Caco-2 (cell line): Measurements from ENCODE around the gene KATNB1. TPM values are rescaled to one million over a fixed set of nuclear protein-coding genes. Genes with fewer than 3 reads are reported as not detected.

Experiments
- BruUV-seq: library from RNA; stranded (reverse); fragments of 400-500 nt; replicated peaks from 2 replicates; lab custom pipeline; 2021; lab: Mats Ljungman, UMichigan
- CTCF ChIA-PET: fragments of 300-600 bp; sonication (Branson Sonifier 250); formaldehyde crosslinking; loops from one replicate; lab custom pipeline; 2022; ENCODE audit warnings: antibody characterized with exemption; lab: Charles Lee
- POLR2A ChIA-PET: fragments of 300-600 bp; sonication (Branson Sonifier 250); formaldehyde crosslinking; loops from one replicate; lab custom pipeline; 2022; ENCODE audit warnings: antibody characterized with exemption; lab: Charles Lee
- DNase-seq, 2 experiments: peaks; one replicate each; pipeline versions ENCODE4 v3.0.0 to v3.0.0-alpha.2; 2020 to 2022
- H3K27me3 ChIP-seq: replicated peaks from 2 replicates; pipeline ENCODE4 v1.6.0; 2011; ENCODE audit warnings: low read length; ENCODE audit not compliant: control insufficient read depth, insufficient read depth
- H3K36me3 ChIP-seq: 2 replicates; pipeline ENCODE4 v1.5.1; 2011; ENCODE audit warnings: low read length; ENCODE audit not compliant: control insufficient read depth, insufficient read depth
- H3K4me1 ChIP-seq: fragments of 250-450 bp; sonication (Bioruptor Pico); 2 replicates; pipeline ENCODE4 v1.5.1; 2020; ENCODE audit warnings: mild to moderate bottlenecking
- H3K4me3 ChIP-seq: 2 replicates; pipeline ENCODE4 v1.5.1; 2011; ENCODE audit warnings: low read depth, mild to moderate bottlenecking, control low read depth, low read length
- H3K9me3 ChIP-seq: fragments of 250-450 bp; sonication (Bioruptor Pico); 2 replicates; pipeline ENCODE4 v1.5.1; 2020; ENCODE audit warnings: mild to moderate bottlenecking, moderate library complexity
- H3K27ac Mint-ChIP-seq: one replicate; pipeline ENCODE4 v1.8.0; 2022; ENCODE audit warnings: mixed read lengths; ENCODE audit not compliant: unreplicated experiment
- H3K27me3 Mint-ChIP-seq: one replicate; pipeline ENCODE4 v1.8.0; 2022; ENCODE audit warnings: mixed read lengths; ENCODE audit not compliant: insufficient read depth, unreplicated experiment
- H3K36me3 Mint-ChIP-seq: one replicate; pipeline ENCODE4 v1.8.0; 2022; ENCODE audit warnings: mild to moderate bottlenecking, mixed read lengths; ENCODE audit not compliant: insufficient read depth, unreplicated experiment
- H3K4me1 Mint-ChIP-seq: one replicate; pipeline ENCODE4 v1.8.0; 2022; ENCODE audit warnings: low read depth, mixed read lengths; ENCODE audit not compliant: unreplicated experiment
- H3K4me3 Mint-ChIP-seq: one replicate; pipeline ENCODE4 v1.8.0; 2022; ENCODE audit warnings: mild to moderate bottlenecking, moderate library complexity, mixed read lengths; ENCODE audit not compliant: unreplicated experiment
- H3K9me3 Mint-ChIP-seq: one replicate; pipeline ENCODE4 v1.8.0; 2022; ENCODE audit warnings: mixed read lengths; ENCODE audit not compliant: unreplicated experiment
- CTCF ChIP-seq, 2 experiments: fragments of 200-600 bp in 1 of 2; IDR thresholded peaks; 1 replicate in 1 of 2; 2 replicates in 1 of 2; pipeline versions ENCODE4 v1.5.1 to v1.8.0; 2011 to 2022; ENCODE audit warnings: antibody characterized with exemption in 1 of 2, control low read depth in 1 of 2, inconsistent platforms in 1 of 2, low read depth in 1 of 2, low read length in 1 of 2, mild to moderate bottlenecking in 1 of 2, moderate library complexity in 1 of 2; ENCODE audit not compliant: insufficient read depth in 1 of 2, severe bottlenecking in 1 of 2, unreplicated experiment in 1 of 2
- intact Hi-C: fragments of 100-400 bp; cut with micrococcal nuclease; formaldehyde crosslinking; loops from one replicate; pipeline ENCODE4 v1.10.0; 2022; ENCODE audit not compliant: unreplicated experiment
- total RNA-seq: library from RNA; stranded (reverse); gene quantifications from 2 replicates; pipeline ENCODE4 v1.2.3, GENCODE V29; 2022

The KATNB1 gene
- total RNA-seq, 1 experiment from 2014 or later = 32.4 TPM

DNA sequence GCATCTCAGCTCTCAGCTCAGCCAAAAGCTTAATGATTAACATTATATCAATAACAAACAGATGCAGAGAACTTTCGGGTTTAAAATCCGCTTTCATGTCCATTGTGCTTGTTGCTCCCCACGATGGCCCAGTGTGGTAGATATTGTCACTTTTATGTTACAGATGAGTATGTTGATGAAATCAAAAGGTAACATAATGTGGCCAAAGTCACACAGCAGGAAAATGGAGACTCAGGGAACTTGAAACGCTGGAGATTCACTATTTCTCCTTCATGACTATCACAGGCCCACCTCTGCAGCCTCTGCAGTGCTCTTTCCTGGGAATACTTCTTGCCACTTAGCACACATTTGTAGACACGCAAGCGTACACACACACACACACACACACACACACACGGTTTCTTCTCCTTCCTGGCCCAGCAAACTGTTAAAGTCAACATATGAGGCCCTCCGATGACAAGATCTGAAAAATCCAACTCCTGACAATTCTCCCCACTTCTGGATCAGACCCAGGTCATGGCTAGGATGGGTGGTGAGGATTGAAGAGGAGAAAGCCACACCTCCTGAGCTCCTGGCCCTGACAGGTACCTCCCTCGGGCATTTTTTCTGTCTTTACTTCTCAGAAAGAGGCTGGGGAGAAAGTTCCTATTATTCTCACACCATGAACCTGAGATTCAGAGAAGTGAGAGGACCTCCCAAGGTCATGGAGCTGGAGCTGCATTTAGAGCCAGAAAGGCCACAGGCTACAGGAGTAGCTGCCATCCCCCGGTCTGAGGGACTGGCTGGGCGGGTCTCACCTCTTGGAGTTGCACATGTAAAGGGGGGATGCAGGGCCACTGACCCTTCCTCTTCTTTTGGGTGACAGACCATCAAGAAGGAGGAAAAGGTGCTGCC, 31.3 kb upstream of the KATNB1 start:
- peaks cover 57% of the 10 kb centered on the region for H3K4me1 ChIP-seq
- H3K36me3 ChIP-seq = no peaks in the 10 kb centered on the region
- no peaks in the 10 kb centered on the region for H3K9me3 ChIP-seq
- TF ChIP-seq CTCF (IDR thresholded peaks at IDR 0.05; ENCODE audit: insufficient read depth in 1 of 2, low read depth in 1 of 2, low read length in 1 of 2, severe bottlenecking in 1 of 2, unreplicated experiment in 1 of 2) = no peak
- no peaks in the 10 kb centered on the region for H3K27me3 Mint-ChIP-seq
- intact Hi-C loops = loop anchor here (1.0 to 5.0 kb wide), 2 partner anchors 16 to 37 kb away; partner anchors contain the start of gene ADGRG3
- peaks cover 35% of the 10 kb centered on the region for H3K4me1 Mint-ChIP-seq
- no TSS peak for BruUV-seq
- H3K27me3 ChIP-seq = no peaks in the 10 kb centered on the region
- peak overlapping the region; percentile 64 for H3K4me3 Mint-ChIP-seq
- ChIA-PET CTCF (interaction anchor here (0.6 to 2.2 kb wide), 9 partner anchors 9 to 117 kb away, joined by 3 to 10 read pairs (median 3); partner anchors contain the start of genes DRC7 and KATNB1), POLR2A (interaction anchor here (0.6 to 2.0 kb wide), 9 partner anchors 8 to 459 kb away, joined by 3 to 16 read pairs (median 4); partner anchors contain the start of genes ARL2BP and KATNB1)
- DNase-seq = peak in 1 of 2 experiments; percentile 57
- H3K4me3 ChIP-seq = no peak overlapping the region
- H3K9me3 Mint-ChIP-seq = peaks cover 15% of the 10 kb centered on the region
- peak overlapping the region; percentile 87 for H3K27ac Mint-ChIP-seq
- H3K36me3 Mint-ChIP-seq = no peaks in the 10 kb centered on the region

GRCh38 chr16:57704905-57705852, 30.4 kb upstream of the KATNB1 start:
- intact Hi-C loops = loop anchor here (1.0 to 5.0 kb wide), 2 partner anchors 15 to 38 kb away; partner anchors contain the start of gene ADGRG3
- Histone ChIP-seq H3K4me1 (peaks cover 56% of the 10 kb centered on the region), H3K4me3 (no peak overlapping the region), H3K27me3 (no peaks in the 10 kb centered on the region), H3K9me3 (no peaks in the 10 kb centered on the region), H3K36me3 (no peaks in the 10 kb centered on the region)
- TF ChIP-seq CTCF (IDR thresholded peaks at IDR 0.05; ENCODE audit: insufficient read depth in 1 of 2, low read depth in 1 of 2, low read length in 1 of 2, severe bottlenecking in 1 of 2, unreplicated experiment in 1 of 2) = no peak
- Mint-ChIP-seq H3K27me3 (no peaks in the 10 kb centered on the region), H3K9me3 (peaks cover 15% of the 10 kb centered on the region), H3K36me3 (no peaks in the 10 kb centered on the region), H3K27ac (peak overlapping the region; percentile 87), H3K4me3 (peak overlapping the region; percentile 64), H3K4me1 (peaks cover 35% of the 10 kb centered on the region)
- CTCF ChIA-PET = interaction anchor here (1.5 to 2.2 kb wide), 2 partner anchors 31 to 114 kb away, joined by 6 to 10 read pairs; partner anchors contain the start of gene KATNB1
- no peak for DNase-seq
- BruUV-seq = no TSS peak
- POLR2A ChIA-PET = no interaction called here
